PC-9 (cell line): ENCODE measurements around the gene CALY.

Source experiments
- EZH2 ChIP-seq: fragments of 200-600 bp; sonication (generic); IDR thresholded peaks from 2 replicates; pipeline ENCODE4 v1.8.0; 2017; ENCODE audit warnings: antibody characterized with exemption, low read depth
- TF ChIP-seq, protein P1 (sequence below): fragments of 200-600 bp; sonication (generic); conservative IDR thresholded peaks from 2 replicates; pipeline ENCODE4 v1.6.1; 2017; ENCODE audit warnings: mixed run types, antibody characterized with exemption, mild to moderate bottlenecking, moderate library complexity

DNA sequence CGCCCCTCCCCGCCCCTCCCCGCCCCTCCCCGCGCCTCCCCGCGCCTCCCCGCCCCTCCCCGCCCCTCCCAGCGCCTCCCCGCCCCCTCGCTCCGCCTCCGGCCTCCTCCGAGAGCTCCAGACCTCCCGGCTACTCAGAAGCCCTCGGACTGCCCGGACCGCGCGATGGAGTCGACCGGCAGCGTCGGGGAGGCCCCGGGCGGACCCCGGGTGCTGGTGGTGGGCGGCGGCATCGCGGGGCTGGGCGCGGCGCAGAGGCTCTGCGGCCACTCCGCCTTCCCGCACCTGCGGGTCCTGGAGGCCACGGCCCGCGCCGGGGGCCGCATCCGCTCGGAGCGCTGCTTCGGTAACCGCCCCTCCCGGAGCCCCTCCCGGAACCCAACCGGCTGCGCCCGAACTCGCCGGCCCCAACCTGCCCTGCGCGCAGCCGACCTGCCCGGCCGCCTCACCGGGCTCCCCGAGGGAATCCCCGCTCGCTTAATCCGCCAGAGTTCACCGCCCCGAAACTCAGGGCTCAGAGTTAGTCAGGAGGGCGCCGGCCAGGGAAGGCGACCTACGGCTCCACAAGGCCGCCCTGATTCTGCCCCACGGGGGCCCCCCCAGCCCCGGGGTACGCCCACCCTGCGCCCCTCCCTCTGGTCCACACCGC, 42.6 kb upstream of the CALY start, which contains the start of gene PAOX:
- TF ChIP-seq, protein P1, sequence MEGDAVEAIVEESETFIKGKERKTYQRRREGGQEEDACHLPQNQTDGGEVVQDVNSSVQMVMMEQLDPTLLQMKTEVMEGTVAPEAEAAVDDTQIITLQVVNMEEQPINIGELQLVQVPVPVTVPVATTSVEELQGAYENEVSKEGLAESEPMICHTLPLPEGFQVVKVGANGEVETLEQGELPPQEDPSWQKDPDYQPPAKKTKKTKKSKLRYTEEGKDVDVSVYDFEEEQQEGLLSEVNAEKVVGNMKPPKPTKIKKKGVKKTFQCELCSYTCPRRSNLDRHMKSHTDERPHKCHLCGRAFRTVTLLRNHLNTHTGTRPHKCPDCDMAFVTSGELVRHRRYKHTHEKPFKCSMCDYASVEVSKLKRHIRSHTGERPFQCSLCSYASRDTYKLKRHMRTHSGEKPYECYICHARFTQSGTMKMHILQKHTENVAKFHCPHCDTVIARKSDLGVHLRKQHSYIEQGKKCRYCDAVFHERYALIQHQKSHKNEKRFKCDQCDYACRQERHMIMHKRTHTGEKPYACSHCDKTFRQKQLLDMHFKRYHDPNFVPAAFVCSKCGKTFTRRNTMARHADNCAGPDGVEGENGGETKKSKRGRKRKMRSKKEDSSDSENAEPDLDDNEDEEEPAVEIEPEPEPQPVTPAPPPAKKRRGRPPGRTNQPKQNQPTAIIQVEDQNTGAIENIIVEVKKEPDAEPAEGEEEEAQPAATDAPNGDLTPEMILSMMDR: no peak
- no peak for TF ChIP-seq EZH2
